GM19239 (cell line): ENCODE measurements around the gene IFNK.

Experiments
- DNase-seq: peaks from one replicate; pipeline ENCODE4 v3.0.0; 2011; ENCODE audit warnings: low spot score; ENCODE audit not compliant: insufficient read length
- FAIRE-seq: peaks from 2 replicates; lab custom pipeline; 2011; peaks lifted over from hg19 to GRCh38; lab: Jason Lieb, UNC

IFNK gene

DNA sequence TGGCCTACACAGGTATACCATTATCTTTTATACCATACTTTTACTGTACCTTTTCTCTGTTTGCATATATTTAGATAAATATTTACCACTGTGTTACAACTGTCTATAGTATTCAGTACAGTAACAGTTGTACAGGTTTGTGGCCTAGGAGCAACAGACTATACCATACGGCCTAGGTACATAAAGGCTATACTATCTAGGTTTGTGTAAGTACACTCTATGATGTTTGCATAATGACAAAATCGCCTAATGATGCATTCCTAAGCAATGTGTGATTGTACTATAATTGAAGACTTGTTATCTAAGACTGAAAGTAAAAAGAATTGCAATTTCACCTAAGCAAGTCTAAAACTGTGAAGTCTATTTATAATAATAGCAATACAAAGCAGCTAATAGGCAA, 45.3 kb downstream of the IFNK start:
- DNase-seq (no peak), FAIRE-seq (no peak)

DNA sequence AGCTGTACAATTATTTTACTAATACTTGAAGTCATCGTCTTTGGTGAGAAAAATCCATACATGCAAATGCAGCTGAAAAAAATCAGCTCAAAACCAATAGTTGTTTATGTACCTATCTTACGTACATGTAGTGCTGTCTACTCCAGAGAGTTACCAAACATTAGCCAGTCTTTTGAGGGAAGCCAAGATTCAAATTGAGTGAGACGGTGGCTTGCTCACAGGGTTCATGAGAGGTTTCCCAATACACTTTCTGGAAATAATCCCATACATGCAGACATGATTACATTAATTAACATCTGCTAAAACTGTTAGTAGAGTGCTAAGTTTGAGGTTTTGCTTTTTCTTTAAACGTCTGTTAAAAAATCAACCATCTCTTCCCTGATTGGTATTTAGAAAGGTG, 46.9 kb downstream of the IFNK start:
- FAIRE-seq, result peak; percentile 28
- no peak for DNase-seq

DNA sequence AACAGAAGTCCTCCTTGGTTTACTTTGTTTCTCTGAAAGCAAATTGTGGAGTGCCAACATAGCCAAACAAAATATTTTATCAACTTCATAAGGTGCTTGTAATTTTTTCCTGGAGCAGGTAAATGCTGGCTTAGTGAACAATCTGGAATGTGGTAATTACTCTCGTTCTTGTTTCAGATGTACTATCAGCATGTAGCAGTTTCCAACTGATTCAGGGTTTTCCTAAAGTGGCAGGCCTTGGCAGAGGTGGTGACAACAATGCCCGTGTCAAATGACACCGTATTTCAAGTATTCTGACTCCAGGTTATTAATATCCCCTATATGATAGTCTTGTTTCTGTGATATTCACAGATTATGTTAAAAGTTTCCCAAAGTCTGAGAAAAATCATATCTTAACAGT, 48.0 kb downstream of the IFNK start:
- DNase-seq (no peak), FAIRE-seq (no peak)

DNA sequence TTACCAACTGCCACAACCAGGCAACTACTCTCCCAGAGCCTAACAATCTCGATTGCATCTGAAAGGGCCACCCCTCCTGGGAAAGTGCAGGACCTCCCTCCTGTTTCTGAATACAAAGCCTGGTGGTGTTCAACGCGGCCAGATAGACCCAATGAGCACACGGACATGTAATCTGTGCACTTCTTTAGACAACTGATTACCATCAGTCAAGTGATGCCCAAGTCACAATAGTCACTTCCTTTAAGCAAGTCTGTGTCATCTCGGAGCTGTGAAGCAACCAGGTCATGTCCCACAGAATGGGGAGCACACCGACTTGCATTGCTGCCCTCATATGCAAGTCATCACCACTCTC, 48.5 kb downstream of the IFNK start:
- DNase-seq (no peak), FAIRE-seq (peak; percentile 79)

DNA sequence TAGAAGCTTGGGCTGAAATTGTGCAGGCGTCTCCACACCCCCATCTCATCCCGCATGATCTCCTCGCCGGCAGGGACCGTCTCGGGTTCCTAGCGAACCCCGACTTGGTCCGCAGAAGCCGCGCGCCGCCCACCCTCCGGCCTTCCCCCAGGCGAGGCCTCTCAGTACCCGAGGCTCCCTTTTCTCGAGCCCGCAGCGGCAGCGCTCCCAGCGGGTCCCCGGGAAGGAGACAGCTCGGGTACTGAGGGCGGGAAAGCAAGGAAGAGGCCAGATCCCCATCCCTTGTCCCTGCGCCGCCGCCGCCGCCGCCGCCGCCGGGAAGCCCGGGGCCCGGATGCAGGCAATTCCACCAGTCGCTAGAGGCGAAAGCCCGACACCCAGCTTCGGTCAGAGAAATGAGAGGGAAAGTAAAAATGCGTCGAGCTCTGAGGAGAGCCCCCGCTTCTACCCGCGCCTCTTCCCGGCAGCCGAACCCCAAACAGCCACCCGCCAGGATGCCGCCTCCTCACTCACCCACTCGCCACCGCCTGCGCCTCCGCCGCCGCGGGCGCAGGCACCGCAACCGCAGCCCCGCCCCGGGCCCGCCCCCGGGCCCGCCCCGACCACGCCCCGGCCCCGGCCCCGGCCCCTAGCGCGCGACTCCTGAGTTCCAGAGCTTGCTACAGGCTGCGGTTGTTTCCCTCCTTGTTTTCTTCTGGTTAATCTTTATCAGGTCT, 49.0 kb downstream of the IFNK start, which contains the start of gene C9orf72:
TSS of gene C9orf72 (minus strand) at position 564 of the 716 bp plus-strand sequence. CDS start 6,361 bp downstream, outside the sequence.
- FAIRE-seq, result no peak
- peak; percentile 57 for DNase-seq

DNA sequence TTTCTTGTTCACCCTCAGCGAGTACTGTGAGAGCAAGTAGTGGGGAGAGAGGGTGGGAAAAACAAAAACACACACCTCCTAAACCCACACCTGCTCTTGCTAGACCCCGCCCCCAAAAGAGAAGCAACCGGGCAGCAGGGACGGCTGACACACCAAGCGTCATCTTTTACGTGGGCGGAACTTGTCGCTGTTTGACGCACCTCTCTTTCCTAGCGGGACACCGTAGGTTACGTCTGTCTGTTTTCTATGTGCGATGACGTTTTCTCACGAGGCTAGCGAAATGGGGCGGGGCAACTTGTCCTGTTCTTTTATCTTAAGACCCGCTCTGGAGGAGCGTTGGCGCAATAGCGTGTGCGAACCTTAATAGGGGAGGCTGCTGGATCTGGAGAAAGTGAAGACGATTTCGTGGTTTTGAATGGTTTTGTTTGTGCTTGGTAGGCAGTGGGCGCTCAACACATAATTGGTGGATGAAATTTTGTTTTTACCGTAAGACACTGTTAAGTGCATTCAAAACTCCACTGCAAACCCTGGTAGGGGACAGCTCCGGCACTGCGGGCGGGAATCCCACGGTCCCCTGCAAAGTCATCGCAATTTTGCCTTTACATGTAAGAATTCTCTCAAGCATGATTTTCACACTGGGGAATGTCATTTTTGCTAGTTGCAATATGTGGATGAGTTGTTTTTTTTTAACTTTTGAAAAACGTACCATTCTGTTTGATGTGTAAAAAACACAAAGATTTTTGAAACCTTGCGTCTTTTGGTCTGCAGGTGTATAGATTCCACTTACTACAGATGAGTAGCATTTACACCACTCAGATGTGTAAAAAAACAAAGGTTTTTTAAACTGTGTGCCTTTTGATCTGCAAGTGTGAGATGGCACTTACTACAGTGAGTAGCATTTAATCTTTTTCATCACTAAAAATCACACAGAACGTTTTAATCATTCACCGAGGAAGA, 49.8 kb downstream of the IFNK start:
- FAIRE-seq (peak; percentile 98), DNase-seq (peak; percentile 76)
